NT2/D1 (cell line): ENCODE results near the gene TRAK1.

ENCODE experiments used
- SUZ12 ChIP-seq: IDR thresholded peaks from 2 replicates; pipeline ENCODE4 v1.6.1; 2011; ENCODE audit not compliant: insufficient read length, insufficient read depth; ENCODE audit errors: extremely low read depth
- YY1 ChIP-seq: IDR thresholded peaks from 2 replicates; pipeline ENCODE4 v1.6.1; 2011; ENCODE audit not compliant: insufficient read length, insufficient read depth
- ZNF274 ChIP-seq: IDR thresholded peaks from 2 replicates; pipeline ENCODE4 v1.6.1; 2011; ENCODE audit warnings: mild to moderate bottlenecking, low read depth, low read length

DNA sequence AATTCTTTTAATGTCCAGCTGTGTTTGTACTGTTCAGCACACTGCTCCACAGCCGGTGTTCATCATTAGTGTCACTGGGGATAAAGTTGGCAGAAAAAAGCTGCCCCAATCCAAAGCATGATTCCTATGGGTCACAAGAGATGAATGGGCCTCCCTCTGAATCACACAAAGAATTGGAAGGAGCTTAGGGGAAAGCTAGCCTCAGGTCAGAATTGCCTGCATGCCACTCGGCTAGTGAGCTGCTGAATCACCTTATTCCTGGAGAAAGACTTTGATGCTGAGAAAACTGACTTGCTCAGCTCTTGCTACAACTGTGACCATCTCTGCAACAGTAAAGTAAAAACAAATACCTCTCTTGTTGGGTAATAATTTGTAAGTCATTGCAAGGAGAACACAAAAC lies 171.4 kb downstream of the TRAK1 start:
- no peak for TF ChIP-seq ZNF274
- no peak for TF ChIP-seq YY1
- TF ChIP-seq SUZ12: no peak
